Measurements from ENCODE around the gene IFI35. TPM values are rescaled to one million over a fixed set of nuclear protein-coding genes. Genes with fewer than 3 reads are reported as not detected.

IFI35 gene
- total RNA-seq, 2 experiments from 2014 or later = 33.4 to 35.8 TPM

DNA sequence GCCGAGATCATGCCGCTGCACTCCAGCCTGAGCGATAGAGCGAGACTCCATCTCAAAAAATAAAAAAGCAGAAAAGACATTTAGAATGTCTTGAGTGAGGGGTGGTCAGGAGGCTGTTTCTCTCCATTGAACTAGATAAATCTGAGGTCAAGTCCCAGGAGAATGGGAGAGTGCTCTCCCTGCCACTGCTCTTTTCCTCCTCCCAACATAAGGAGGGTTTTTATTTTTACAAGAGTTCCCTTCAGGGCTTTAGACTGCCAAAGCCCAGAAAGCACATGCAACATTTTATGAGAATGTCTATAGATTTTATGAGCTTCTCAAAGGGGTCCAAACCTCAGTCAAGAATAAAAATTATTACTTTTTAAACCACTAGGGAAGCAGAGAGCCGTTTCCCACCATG lies 20.0 kb downstream of the IFI35 start:
- CTCF ChIA-PET = interaction anchor here (1.0 to 1.4 kb wide), 2 partner anchors 11 to 28 kb away, joined by 3 read pairs; partner anchors contain the start of gene RPL27

DNA sequence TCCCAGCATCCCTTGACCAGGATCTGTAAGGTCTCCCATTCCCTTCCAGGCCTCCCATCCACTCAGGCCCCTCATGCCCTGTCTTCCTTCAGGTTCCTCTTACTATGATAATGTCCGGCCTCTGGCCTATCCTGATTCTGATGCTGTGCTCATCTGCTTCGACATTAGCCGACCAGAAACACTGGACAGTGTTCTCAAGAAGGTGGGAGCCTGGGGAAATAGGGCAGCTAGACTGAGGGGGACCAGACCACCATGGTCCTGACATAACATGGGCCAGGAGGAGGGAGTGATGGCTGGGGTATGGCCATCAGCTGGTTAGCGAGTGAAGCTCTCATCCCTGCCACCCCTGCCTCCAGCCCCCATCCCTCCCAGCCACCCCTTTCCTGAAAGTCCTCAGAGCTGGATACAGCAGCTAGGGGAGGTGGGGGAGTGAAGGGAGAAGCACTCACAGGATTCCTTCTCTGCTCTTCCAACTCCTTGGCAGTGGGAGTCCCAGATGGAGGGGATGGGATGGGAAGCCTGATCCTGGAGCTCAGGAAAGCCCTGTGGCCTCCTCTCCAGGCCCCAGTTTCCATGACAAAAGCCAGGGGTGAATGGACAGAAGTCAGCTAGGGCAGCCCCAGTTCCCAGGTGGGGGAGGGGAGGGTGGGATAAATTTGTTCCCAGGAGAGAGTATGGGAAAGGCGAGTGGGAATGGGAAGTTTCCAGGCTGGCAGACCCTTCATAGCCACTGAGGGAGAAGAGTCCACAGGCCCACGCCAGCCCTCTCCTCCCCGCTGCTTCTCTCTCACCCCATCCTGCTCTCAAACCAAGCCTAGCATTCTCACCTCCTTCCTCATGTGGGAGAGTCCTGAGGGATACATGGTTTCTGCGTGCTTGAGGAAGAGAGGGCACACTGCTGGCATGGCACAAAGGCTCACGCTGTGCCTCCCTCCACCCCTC lies 20.8 kb downstream of the IFI35 start:
- Mint-ChIP-seq H3K27me3 (no peaks in the 10 kb centered on the region), H3K4me3 (no peak overlapping the region), H3K27ac (no peak overlapping the region), H3K36me3 (ENCODE audit: low read depth) (no peaks in the 10 kb centered on the region), H3K4me1 (ENCODE audit: low read depth) (peaks cover 7% of the 10 kb centered on the region), H3K9me3 (no peaks in the 10 kb centered on the region)
- DNase-seq (no peak), ATAC-seq (no peak)
- ChIA-PET CTCF (interaction anchor here (1.4 kb wide), 1 partner anchor 29 kb away, joined by 3 read pairs; the partner anchor contains the start of gene RPL27), POLR2A (interaction anchor here (1.4 kb wide), 2 partner anchors 10 to 288 kb away, joined by 3 to 7 read pairs; no protein-coding TSS in a partner anchor)
- intact Hi-C loops (cut with micrococcal nuclease) = loop anchor here (10.0 kb wide), 1 partner anchor 287 kb away; no protein-coding TSS in a partner anchor
- TF ChIP-seq, protein P1, sequence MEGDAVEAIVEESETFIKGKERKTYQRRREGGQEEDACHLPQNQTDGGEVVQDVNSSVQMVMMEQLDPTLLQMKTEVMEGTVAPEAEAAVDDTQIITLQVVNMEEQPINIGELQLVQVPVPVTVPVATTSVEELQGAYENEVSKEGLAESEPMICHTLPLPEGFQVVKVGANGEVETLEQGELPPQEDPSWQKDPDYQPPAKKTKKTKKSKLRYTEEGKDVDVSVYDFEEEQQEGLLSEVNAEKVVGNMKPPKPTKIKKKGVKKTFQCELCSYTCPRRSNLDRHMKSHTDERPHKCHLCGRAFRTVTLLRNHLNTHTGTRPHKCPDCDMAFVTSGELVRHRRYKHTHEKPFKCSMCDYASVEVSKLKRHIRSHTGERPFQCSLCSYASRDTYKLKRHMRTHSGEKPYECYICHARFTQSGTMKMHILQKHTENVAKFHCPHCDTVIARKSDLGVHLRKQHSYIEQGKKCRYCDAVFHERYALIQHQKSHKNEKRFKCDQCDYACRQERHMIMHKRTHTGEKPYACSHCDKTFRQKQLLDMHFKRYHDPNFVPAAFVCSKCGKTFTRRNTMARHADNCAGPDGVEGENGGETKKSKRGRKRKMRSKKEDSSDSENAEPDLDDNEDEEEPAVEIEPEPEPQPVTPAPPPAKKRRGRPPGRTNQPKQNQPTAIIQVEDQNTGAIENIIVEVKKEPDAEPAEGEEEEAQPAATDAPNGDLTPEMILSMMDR (IDR thresholded peaks at IDR 0.05) = no peak

More for the DNA sequence above, 20.0 kb downstream of the IFI35 start:
- no peaks in the 10 kb centered on the region for H3K27me3 Mint-ChIP-seq
- POLR2A ChIA-PET = interaction anchor here (1.4 kb wide), 1 partner anchor 289 kb away, joined by 7 read pairs; no protein-coding TSS in a partner anchor
- ATAC-seq (no peak), DNase-seq (no peak)
- H3K4me1 Mint-ChIP-seq (ENCODE audit: low read depth) = peaks cover 10% of the 10 kb centered on the region
- intact Hi-C loops (cut with micrococcal nuclease) = loop anchor here (10.0 kb wide), 1 partner anchor 288 kb away; no protein-coding TSS in a partner anchor
- no peak overlapping the region for H3K4me3 Mint-ChIP-seq
- no peaks in the 10 kb centered on the region for H3K36me3 Mint-ChIP-seq (ENCODE audit: low read depth)
- no peak overlapping the region for H3K27ac Mint-ChIP-seq
- H3K9me3 Mint-ChIP-seq = no peaks in the 10 kb centered on the region
- TF ChIP-seq, protein P1 (IDR thresholded peaks at IDR 0.05) = no peak

DNA sequence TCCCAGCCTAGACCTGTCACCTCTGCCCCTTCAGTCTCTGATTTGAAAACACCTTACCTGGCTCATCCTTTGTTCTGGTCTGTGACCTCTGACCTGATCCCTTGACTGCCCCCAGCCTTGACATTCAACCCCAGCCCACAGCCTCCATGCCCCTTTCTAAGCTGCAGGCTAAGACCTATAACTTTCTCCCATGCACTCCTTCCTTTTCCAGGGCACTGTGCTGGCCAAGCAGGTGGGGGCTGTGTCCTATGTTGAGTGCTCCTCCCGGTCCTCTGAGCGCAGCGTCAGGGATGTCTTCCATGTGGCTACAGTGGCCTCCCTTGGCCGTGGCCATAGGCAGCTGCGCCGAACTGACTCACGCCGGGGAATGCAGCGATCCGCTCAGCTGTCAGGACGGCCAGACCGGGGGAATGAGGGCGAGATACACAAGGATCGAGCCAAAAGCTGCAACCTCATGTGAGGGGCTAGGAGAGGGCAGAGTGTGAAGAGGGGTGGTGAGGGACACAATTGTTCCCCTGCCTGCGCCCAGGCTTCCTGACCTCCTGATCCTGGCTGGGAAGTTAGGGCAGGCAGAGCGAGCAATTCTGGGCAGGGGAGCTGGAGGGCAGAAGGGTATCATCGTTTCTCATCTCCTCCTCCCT lies 21.8 kb downstream of the IFI35 start:
- no peaks in the 10 kb centered on the region for H3K27me3 Mint-ChIP-seq
- H3K9me3 Mint-ChIP-seq = no peaks in the 10 kb centered on the region
- TF ChIP-seq, protein P1 (IDR thresholded peaks at IDR 0.05) = no peak
- no peaks in the 10 kb centered on the region for H3K36me3 Mint-ChIP-seq (ENCODE audit: low read depth)
- H3K4me1 Mint-ChIP-seq (ENCODE audit: low read depth) = peaks cover 7% of the 10 kb centered on the region
- ATAC-seq = no peak
- CTCF ChIA-PET = no interaction called here
- H3K27ac Mint-ChIP-seq = no peak overlapping the region
- POLR2A ChIA-PET = interaction anchor here (0.6 to 1.4 kb wide), 3 partner anchors 10 to 141 kb away, joined by 3 read pairs; partner anchors contain the start of gene RPL27
- no peak overlapping the region for H3K4me3 Mint-ChIP-seq
- intact Hi-C loops (cut with micrococcal nuclease) = loop anchor here (10.0 kb wide), 1 partner anchor 286 kb away; no protein-coding TSS in a partner anchor
- no peak for DNase-seq

- intact Hi-C loops (cut with micrococcal nuclease) = no loop called here
- ATAC-seq (no peak), DNase-seq (no peak)
- no peak overlapping the region for H3K4me3 Mint-ChIP-seq
- TF ChIP-seq, protein P1 (IDR thresholded peaks at IDR 0.05) = no peak
- no peaks in the 10 kb centered on the region for H3K36me3 Mint-ChIP-seq (ENCODE audit: low read depth)
- H3K27me3 Mint-ChIP-seq = no peaks in the 10 kb centered on the region
- ChIA-PET POLR2A (interaction anchor here (1.3 kb wide), 1 partner anchor 19 kb away, joined by 3 read pairs; no protein-coding TSS in a partner anchor), CTCF (no interaction called here)
- H3K4me1 Mint-ChIP-seq (ENCODE audit: low read depth) = no peaks in the 10 kb centered on the region
- H3K27ac Mint-ChIP-seq = no peak overlapping the region
- no peaks in the 10 kb centered on the region for H3K9me3 Mint-ChIP-seq
Measured at GRCh38 chr17:43030137-43030767, 23.7 kb downstream of the IFI35 start.

Data from activated CD8-positive, alpha-beta T cell treated with anti-CD3 and anti-CD28 coated beads for 36 hours (primary cell).